ENCODE data around the gene ZC3H12D.
"Not testable (repeated sequence)": the region's sequence is repeated elsewhere in the genome, so short reads cannot be mapped to it uniquely, and the experiment has no call there.

The ZC3H12D gene

GRCh38 chr6:149463781-149464180 lies 21.0 kb downstream of the ZC3H12D start:
- no peak overlapping the region for H2AFZ ChIP-seq (ENCODE audit: low read depth, low read length)
- peak overlapping the region; percentile 59 to 72 for H2BK12ac ChIP-seq (ENCODE audit: low read length in 2 of 2)
- H3K4ac ChIP-seq (ENCODE audit: low read depth in 1 of 2, low read length in 2 of 2) = no peak overlapping the region
- no peak overlapping the region for H2AK5ac ChIP-seq (ENCODE audit: low read length, severe bottlenecking)
- DNase-seq = peak; percentile 90
- no peak overlapping the region for H3K23ac ChIP-seq (ENCODE audit: low read length in 2 of 2)
- WGBS = 13% methylated on average over 4 of the region's 4 CpGs
- no peak overlapping the region for H3K14ac ChIP-seq (ENCODE audit: low read length in 2 of 2)
- H2BK5ac ChIP-seq (ENCODE audit: low read depth, low read length, poor library complexity, severe bottlenecking) = no peak overlapping the region
- H3K36me3 ChIP-seq (ENCODE audit: control insufficient read depth in 1 of 2, insufficient read depth in 2 of 2, low read depth in 1 of 2, low read length in 2 of 2) = no peaks in the 10 kb centered on the region
- H4K8ac ChIP-seq (ENCODE audit: low read length) = no peak overlapping the region
- no peak overlapping the region for H3K4me3 ChIP-seq (ENCODE audit: insufficient read depth in 1 of 2, low read depth in 1 of 2, low read length in 2 of 2)
- no peak overlapping the region for H3K18ac ChIP-seq (ENCODE audit: low read depth in 1 of 2, low read length in 2 of 2)
- H3K4me1 ChIP-seq (ENCODE audit: control insufficient read depth, insufficient read depth, low read depth, low read length) = no peaks in the 10 kb centered on the region
- no peaks in the 10 kb centered on the region for H3K9me3 ChIP-seq (ENCODE audit: control insufficient read depth, low read length)
- no peak overlapping the region for H3K4me2 ChIP-seq (ENCODE audit: low read length, poor library complexity, severe bottlenecking)
- no peak overlapping the region for H3K9ac ChIP-seq (ENCODE audit: low read length)
- no peak overlapping the region for H2BK120ac ChIP-seq (ENCODE audit: low read depth, low read length)
- H3K79me1 ChIP-seq (replicated peaks; ENCODE audit: low read length, poor library complexity, severe bottlenecking) = no peaks in the 10 kb centered on the region
- H2BK15ac ChIP-seq (ENCODE audit: low read depth, poor library complexity, severe bottlenecking) = no peak overlapping the region
- H4K91ac ChIP-seq (ENCODE audit: low read length) = no peak overlapping the region
- no peak overlapping the region for H3K27ac ChIP-seq (ENCODE audit: low read length, poor library complexity, severe bottlenecking)
- H3K27me3 ChIP-seq (ENCODE audit: control insufficient read depth in 1 of 2, insufficient read depth in 1 of 2, low read length in 2 of 2) = peaks cover 5 to 24% of the 10 kb centered on the region in 2 experiments

GRCh38 chr6:149462712-149463111 lies 22.1 kb downstream of the ZC3H12D start:
- 93% methylated on average over 7 of the region's 7 CpGs for WGBS
- not testable (repeated sequence) for DNase-seq

GRCh38 chr6:149461670-149462069 lies 23.1 kb downstream of the ZC3H12D start:
- Histone ChIP-seq H3K36me3 (ENCODE audit: control insufficient read depth in 1 of 2, insufficient read depth in 2 of 2, low read depth in 1 of 2, low read length in 2 of 2) (peaks cover 0 to 2% of the 10 kb centered on the region in 2 experiments), H2AFZ (ENCODE audit: low read depth, low read length) (no peak overlapping the region), H4K8ac (ENCODE audit: low read length) (no peak overlapping the region), H3K4me2 (ENCODE audit: low read length, poor library complexity, severe bottlenecking) (no peak overlapping the region), H2BK12ac (ENCODE audit: low read length in 2 of 2) (no peak overlapping the region), H3K79me1 (replicated peaks; ENCODE audit: low read length, poor library complexity, severe bottlenecking) (no peaks in the 10 kb centered on the region), H3K4ac (ENCODE audit: low read depth in 1 of 2, low read length in 2 of 2) (no peak overlapping the region), H2BK15ac (ENCODE audit: low read depth, poor library complexity, severe bottlenecking) (no peak overlapping the region), H3K14ac (ENCODE audit: low read length in 2 of 2) (no peak overlapping the region), H3K23ac (ENCODE audit: low read length in 2 of 2) (no peak overlapping the region), H3K27me3 (ENCODE audit: control insufficient read depth in 1 of 2, insufficient read depth in 1 of 2, low read length in 2 of 2) (peaks cover 0 to 16% of the 10 kb centered on the region in 2 experiments), H2BK120ac (ENCODE audit: low read depth, low read length) (no peak overlapping the region), H4K91ac (ENCODE audit: low read length) (no peak overlapping the region), H2BK5ac (ENCODE audit: low read depth, low read length, poor library complexity, severe bottlenecking) (no peak overlapping the region), H3K27ac (ENCODE audit: low read length, poor library complexity, severe bottlenecking) (no peak overlapping the region), H3K9ac (ENCODE audit: low read length) (no peak overlapping the region), H3K4me1 (ENCODE audit: control insufficient read depth, insufficient read depth, low read depth, low read length) (no peaks in the 10 kb centered on the region), H3K18ac (ENCODE audit: low read depth in 1 of 2, low read length in 2 of 2) (no peak overlapping the region), H2AK5ac (ENCODE audit: low read length, severe bottlenecking) (no peak overlapping the region), H3K4me3 (ENCODE audit: insufficient read depth in 1 of 2, low read depth in 1 of 2, low read length in 2 of 2) (no peak overlapping the region), H3K9me3 (ENCODE audit: control insufficient read depth, low read length) (no peaks in the 10 kb centered on the region)
- no peak for DNase-seq
- WGBS = 87% methylated on average over 5 of the region's 5 CpGs

More at GRCh38 chr6:149462712-149463111, 22.1 kb downstream of the ZC3H12D start:
- not testable (repeated sequence) for H4K8ac ChIP-seq (ENCODE audit: low read length); H2AK5ac ChIP-seq (ENCODE audit: low read length, severe bottlenecking); H3K79me1 ChIP-seq (replicated peaks; ENCODE audit: low read length, poor library complexity, severe bottlenecking); H3K9me3 ChIP-seq (ENCODE audit: control insufficient read depth, low read length); H2BK5ac ChIP-seq (ENCODE audit: low read depth, low read length, poor library complexity, severe bottlenecking); H2BK15ac ChIP-seq (ENCODE audit: low read depth, poor library complexity, severe bottlenecking); H2AFZ ChIP-seq (ENCODE audit: low read depth, low read length); H3K14ac ChIP-seq (ENCODE audit: low read length in 2 of 2); H3K18ac ChIP-seq (ENCODE audit: low read depth in 1 of 2, low read length in 2 of 2); H4K91ac ChIP-seq (ENCODE audit: low read length); H3K4me1 ChIP-seq (ENCODE audit: control insufficient read depth, insufficient read depth, low read depth, low read length); H3K27ac ChIP-seq (ENCODE audit: low read length, poor library complexity, severe bottlenecking); H3K9ac ChIP-seq (ENCODE audit: low read length); H2BK120ac ChIP-seq (ENCODE audit: low read depth, low read length); H3K4me3 ChIP-seq (ENCODE audit: insufficient read depth in 1 of 2, low read depth in 1 of 2, low read length in 2 of 2); H3K23ac ChIP-seq (ENCODE audit: low read length in 2 of 2); H3K36me3 ChIP-seq (ENCODE audit: control insufficient read depth in 1 of 2, insufficient read depth in 2 of 2, low read depth in 1 of 2, low read length in 2 of 2); H3K4ac ChIP-seq (ENCODE audit: low read depth in 1 of 2, low read length in 2 of 2); H3K4me2 ChIP-seq (ENCODE audit: low read length, poor library complexity, severe bottlenecking)
- H3K27me3 ChIP-seq (ENCODE audit: control insufficient read depth in 1 of 2, insufficient read depth in 1 of 2, low read length in 2 of 2) = peaks cover 0 to 15% of the 10 kb centered on the region in 2 experiments
- H2BK12ac ChIP-seq (ENCODE audit: low read length in 2 of 2) = peak overlapping the region in 1 of 2 experiments; percentile 66

GRCh38 chr6:149460249-149460648 lies 24.6 kb downstream of the ZC3H12D start:
- peaks cover 0 to 11% of the 10 kb centered on the region in 2 experiments for H3K27me3 ChIP-seq (ENCODE audit: control insufficient read depth in 1 of 2, insufficient read depth in 1 of 2, low read length in 2 of 2)
- not testable (repeated sequence) for H4K91ac ChIP-seq (ENCODE audit: low read length); H3K79me1 ChIP-seq (replicated peaks; ENCODE audit: low read length, poor library complexity, severe bottlenecking); H3K36me3 ChIP-seq (ENCODE audit: control insufficient read depth in 1 of 2, insufficient read depth in 2 of 2, low read depth in 1 of 2, low read length in 2 of 2); H2BK120ac ChIP-seq (ENCODE audit: low read depth, low read length); DNase-seq; H2AFZ ChIP-seq (ENCODE audit: low read depth, low read length); H4K8ac ChIP-seq (ENCODE audit: low read length); H3K4me2 ChIP-seq (ENCODE audit: low read length, poor library complexity, severe bottlenecking); H3K4ac ChIP-seq (ENCODE audit: low read depth in 1 of 2, low read length in 2 of 2); H3K23ac ChIP-seq (ENCODE audit: low read length in 2 of 2); H3K18ac ChIP-seq (ENCODE audit: low read depth in 1 of 2, low read length in 2 of 2); H3K4me1 ChIP-seq (ENCODE audit: control insufficient read depth, insufficient read depth, low read depth, low read length); H3K4me3 ChIP-seq (ENCODE audit: insufficient read depth in 1 of 2, low read depth in 1 of 2, low read length in 2 of 2); H3K14ac ChIP-seq (ENCODE audit: low read length in 2 of 2); H3K27ac ChIP-seq (ENCODE audit: low read length, poor library complexity, severe bottlenecking); H2AK5ac ChIP-seq (ENCODE audit: low read length, severe bottlenecking); H2BK12ac ChIP-seq (ENCODE audit: low read length in 2 of 2); H3K9me3 ChIP-seq (ENCODE audit: control insufficient read depth, low read length); H2BK5ac ChIP-seq (ENCODE audit: low read depth, low read length, poor library complexity, severe bottlenecking); H3K9ac ChIP-seq (ENCODE audit: low read length); H2BK15ac ChIP-seq (ENCODE audit: low read depth, poor library complexity, severe bottlenecking)
- WGBS = 72% methylated on average over 2 of the region's 3 CpGs

Data from mesenchymal stem cell (in vitro differentiated cells and primary cell).